ENCODE measurements around the gene TUFT1.

- TF ChIP-seq ZNF121 (CRISPR knock-in tag; conservative IDR thresholded peaks at IDR 0.05) (no peak), POLR2AphosphoS5 (IDR thresholded peaks at IDR 0.05; ENCODE audit: control insufficient read depth, insufficient read depth, low read depth, low read length) (no peak), EWSR1 (IDR thresholded peaks at IDR 0.05; ENCODE audit: borderline replicate concordance, low read depth, partially characterized antibody) (no peak)
These were observed 71.2 kb downstream of the TUFT1 start for GRCh38 chr1:151611288-151611790.

Data from K562 (cell line).